PC-3 (cell line): ENCODE measurements around the gene MKI67. TPM values are rescaled to one million over a fixed set of nuclear protein-coding genes. Genes with fewer than 3 reads are reported as not detected.

Experiments used
- ATAC-seq: fragments of 200-7000 bp; cut with Tn5 transposase; 2 replicates; pipeline ENCODE4 v1.9.1; 2020; ENCODE audit warnings: mild to moderate bottlenecking, moderate library complexity
- BruUV-seq: library from RNA; stranded (reverse); fragments of 400-500 nt; replicated peaks from 2 replicates; lab custom pipeline; 2021; lab: Mats Ljungman, UMichigan
- CTCF ChIA-PET: fragments of 300-600 bp; sonication (Branson Sonifier 250); formaldehyde crosslinking; loops from one replicate; lab custom pipeline; 2022; ENCODE audit warnings: antibody characterized with exemption; lab: Charles Lee
- POLR2A ChIA-PET: fragments of 300-600 bp; sonication (Branson Sonifier 250); formaldehyde crosslinking; loops from one replicate; lab custom pipeline; 2022; ENCODE audit warnings: antibody characterized with exemption; ENCODE audit not compliant: unreplicated experiment; lab: Charles Lee
- DNase-seq: peaks from one replicate; pipeline ENCODE4 v3.0.0-alpha.2; 2015
- H2AFZ ChIP-seq: fragments of 300-600 bp; sonication (generic); 2 replicates; pipeline ENCODE4 v1.6.0; 2016; ENCODE audit warnings: antibody characterized with exemption, low read length
- H3F3A ChIP-seq: fragments of 300-600 bp; sonication (generic); one replicate; pipeline ENCODE4 v1.6.0; 2017; ENCODE audit warnings: antibody characterized with exemption, low read length, control low read depth, mild to moderate bottlenecking; ENCODE audit not compliant: unreplicated experiment
- H3K27ac ChIP-seq: fragments of 300-600 bp; sonication (generic); 2 replicates; pipeline ENCODE4 v1.5.1; 2016; ENCODE audit warnings: mild to moderate bottlenecking, low read length
- H3K27me3 ChIP-seq: fragments of 300-600 bp; sonication (generic); 2 replicates; pipeline ENCODE4 v1.6.1; 2016; ENCODE audit warnings: low read length, mixed read lengths
- H3K36me3 ChIP-seq: fragments of 300-600 bp; sonication (generic); 2 replicates; pipeline ENCODE4 v1.6.1; 2016; ENCODE audit warnings: low read depth, mixed run types, low read length, mixed read lengths
- H3K4me1 ChIP-seq: fragments of 300-600 bp; sonication (generic); 2 replicates; pipeline ENCODE4 v1.5.1; 2016; ENCODE audit warnings: low read length; ENCODE audit not compliant: insufficient read depth
- H3K4me2 ChIP-seq: fragments of 300-600 bp; sonication (generic); 2 replicates; pipeline ENCODE4 v1.6.0; 2016; ENCODE audit warnings: low read length
- H3K4me3 ChIP-seq: fragments of 300-600 bp; sonication (generic); 2 replicates; pipeline ENCODE4 v1.5.1; 2016; ENCODE audit warnings: mild to moderate bottlenecking, low read length, mixed read lengths
- H3K79me2 ChIP-seq: fragments of 300-600 bp; sonication (generic); 2 replicates; pipeline ENCODE4 v1.6.1; 2017; ENCODE audit warnings: low read length, mixed read lengths
- H3K9ac ChIP-seq: fragments of 300-600 bp; sonication (generic); 2 replicates; pipeline ENCODE4 v1.6.0; 2016; ENCODE audit warnings: mild to moderate bottlenecking, low read length
- H3K9me2 ChIP-seq: fragments of 300-600 bp; sonication (generic); replicated peaks from 2 replicates; pipeline ENCODE4 v1.6.1; 2016; ENCODE audit warnings: mixed run types, low read length, mixed read lengths
- H3K9me3 ChIP-seq: fragments of 300-600 bp; sonication (generic); 2 replicates; pipeline ENCODE4 v1.6.1; 2016; ENCODE audit warnings: low read length, mixed read lengths
- H4K20me1 ChIP-seq: fragments of 300-600 bp; sonication (generic); 2 replicates; pipeline ENCODE4 v1.6.1; 2016; ENCODE audit warnings: low read length, mixed read lengths
- EZH2 ChIP-seq: fragments of 300-600 bp; sonication (generic); IDR thresholded peaks from one replicate; pipeline ENCODE4 v1.6.1; 2017; ENCODE audit warnings: antibody characterized with exemption, mild to moderate bottlenecking, low read length; ENCODE audit not compliant: unreplicated experiment
- EZH2phosphoT487 ChIP-seq: fragments of 300-600 bp; sonication (generic); IDR thresholded peaks from 2 replicates; pipeline ENCODE4 v1.6.1; 2018; ENCODE audit warnings: mild to moderate bottlenecking, antibody characterized with exemption, low read length, borderline replicate concordance
- intact Hi-C: fragments of 100-400 bp; cut with micrococcal nuclease; formaldehyde crosslinking; loops from 2 replicates; pipeline ENCODE4 v1.9.0; 2023
- total RNA-seq: library from RNA; depleted of rRNA; stranded (reverse); fragments of >200 nt; gene quantifications from 2 replicates; pipeline ENCODE4 v1.2.3, GENCODE V29; 2014
- TF ChIP-seq, protein P1 (sequence below): fragments of 300-600 bp; sonication (generic); conservative IDR thresholded peaks from 2 replicates; pipeline ENCODE4 v1.5.1; 2017; ENCODE audit warnings: antibody characterized with exemption, low read depth, mild to moderate bottlenecking, low read length

The MKI67 gene
- total RNA-seq, 1 experiment from 2014 or later, result 66.0 TPM

DNA sequence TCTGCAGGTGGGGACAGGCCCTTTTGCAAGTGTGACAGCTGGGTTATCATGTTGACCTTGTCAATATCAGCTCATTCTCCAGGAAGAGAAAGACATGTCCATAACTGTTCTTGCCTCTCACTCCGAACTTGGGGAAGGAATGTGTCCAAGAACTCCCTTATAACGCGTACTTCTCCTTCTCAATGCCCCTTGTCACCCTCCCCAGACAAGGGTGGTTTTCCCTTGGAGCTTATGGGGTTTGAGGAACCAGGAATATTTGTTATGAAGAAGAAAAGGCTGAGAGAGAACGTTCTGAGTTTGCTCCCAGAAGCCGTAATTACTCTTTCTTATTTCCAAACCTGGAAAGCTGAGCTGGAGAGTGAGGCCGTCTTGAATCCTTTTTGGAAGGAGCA lies 77.4 kb downstream of the MKI67 start:
- H3K79me2 ChIP-seq, result no peaks in the 10 kb centered on the region
- peaks cover 23% of the 10 kb centered on the region for H3K4me1 ChIP-seq
- ChIA-PET CTCF (no interaction called here), POLR2A (interaction anchor here (0.6 kb wide), 1 partner anchor 126 kb away, joined by 6 read pairs; no protein-coding TSS in a partner anchor)
- H3K27ac ChIP-seq, result peak overlapping the region; percentile 71; the same call in 1 of the 2 replicates
- H4K20me1 ChIP-seq, result no peaks in the 10 kb centered on the region
- BruUV-seq, result no TSS peak
- no peak overlapping the region for H2AFZ ChIP-seq
- H3K27me3 ChIP-seq, result no peaks in the 10 kb centered on the region
- H3K36me3 ChIP-seq, result no peaks in the 10 kb centered on the region
- TF ChIP-seq EZH2phosphoT487 (no peak), EZH2 (no peak)
- TF ChIP-seq, protein P1, sequence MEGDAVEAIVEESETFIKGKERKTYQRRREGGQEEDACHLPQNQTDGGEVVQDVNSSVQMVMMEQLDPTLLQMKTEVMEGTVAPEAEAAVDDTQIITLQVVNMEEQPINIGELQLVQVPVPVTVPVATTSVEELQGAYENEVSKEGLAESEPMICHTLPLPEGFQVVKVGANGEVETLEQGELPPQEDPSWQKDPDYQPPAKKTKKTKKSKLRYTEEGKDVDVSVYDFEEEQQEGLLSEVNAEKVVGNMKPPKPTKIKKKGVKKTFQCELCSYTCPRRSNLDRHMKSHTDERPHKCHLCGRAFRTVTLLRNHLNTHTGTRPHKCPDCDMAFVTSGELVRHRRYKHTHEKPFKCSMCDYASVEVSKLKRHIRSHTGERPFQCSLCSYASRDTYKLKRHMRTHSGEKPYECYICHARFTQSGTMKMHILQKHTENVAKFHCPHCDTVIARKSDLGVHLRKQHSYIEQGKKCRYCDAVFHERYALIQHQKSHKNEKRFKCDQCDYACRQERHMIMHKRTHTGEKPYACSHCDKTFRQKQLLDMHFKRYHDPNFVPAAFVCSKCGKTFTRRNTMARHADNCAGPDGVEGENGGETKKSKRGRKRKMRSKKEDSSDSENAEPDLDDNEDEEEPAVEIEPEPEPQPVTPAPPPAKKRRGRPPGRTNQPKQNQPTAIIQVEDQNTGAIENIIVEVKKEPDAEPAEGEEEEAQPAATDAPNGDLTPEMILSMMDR, result no peak
- no peak overlapping the region for H3K9ac ChIP-seq
- intact Hi-C loops, result no loop called here
- no peaks in the 10 kb centered on the region for H3K9me3 ChIP-seq
- no peaks in the 10 kb centered on the region for H3K9me2 ChIP-seq
- DNase-seq, result no peak
- ATAC-seq, result no peak
- peak overlapping the region; percentile 77 for H3K4me3 ChIP-seq
- H3F3A ChIP-seq, result no peaks in the 10 kb centered on the region
- peak overlapping the region; percentile 95 for H3K4me2 ChIP-seq

DNA sequence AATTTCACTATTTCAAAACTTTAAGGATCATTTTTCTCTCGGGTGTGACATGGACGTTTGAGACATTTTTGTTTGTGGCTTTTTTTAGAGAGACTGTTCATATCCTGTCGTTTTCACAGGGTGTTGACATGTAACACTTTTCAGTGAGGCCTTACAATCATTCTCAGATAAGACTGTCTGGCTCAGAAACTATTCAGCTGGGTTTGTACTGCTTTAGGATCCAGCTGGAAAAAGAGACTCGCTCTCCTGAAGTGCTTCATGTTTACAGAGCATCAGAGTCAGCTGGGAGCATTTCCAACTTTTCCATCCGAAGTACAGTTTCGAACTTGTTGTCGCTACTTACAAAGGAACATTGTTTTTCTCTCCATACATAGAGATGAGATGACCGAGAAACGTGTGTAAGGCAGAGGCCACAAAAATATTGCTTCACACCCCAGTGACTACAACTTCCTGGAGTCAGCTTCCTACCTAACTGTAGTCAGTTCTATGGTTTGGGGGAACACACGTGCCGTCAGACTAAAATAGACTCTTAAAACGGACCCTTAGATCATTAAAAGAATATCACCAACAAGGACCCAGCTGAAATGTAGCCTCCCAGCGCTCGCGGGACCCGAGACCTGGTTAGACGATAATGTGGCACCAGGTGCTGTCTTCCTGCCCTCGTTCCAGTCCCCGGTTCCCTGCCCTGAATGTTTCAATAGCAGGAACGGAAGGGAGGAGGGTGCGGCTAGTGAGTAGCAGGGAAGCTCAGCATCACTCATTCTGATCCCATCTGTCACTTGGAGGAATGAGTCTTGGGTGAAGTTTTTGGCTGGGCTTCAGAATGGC lies 78.0 kb downstream of the MKI67 start:
- H3F3A ChIP-seq, result no peaks in the 10 kb centered on the region
- peaks cover 23% of the 10 kb centered on the region for H3K4me1 ChIP-seq
- BruUV-seq, result no TSS peak
- H3K9me3 ChIP-seq, result no peaks in the 10 kb centered on the region
- intact Hi-C loops, result no loop called here
- H3K4me3 ChIP-seq, result peak overlapping the region; percentile 77
- ChIA-PET CTCF (interaction anchor here (1.1 to 1.6 kb wide), 3 partner anchors 12 to 176 kb away, joined by 3 to 8 read pairs (median 4); no protein-coding TSS in a partner anchor), POLR2A (interaction anchor here (0.6 kb wide), 1 partner anchor 127 kb away, joined by 6 read pairs; no protein-coding TSS in a partner anchor)
- no peak for TF ChIP-seq EZH2phosphoT487
- TF ChIP-seq EZH2, result no peak
- TF ChIP-seq, protein P1, result no peak
- H4K20me1 ChIP-seq, result no peaks in the 10 kb centered on the region
- no peaks in the 10 kb centered on the region for H3K9me2 ChIP-seq
- peak overlapping the region; percentile 77 for H3K9ac ChIP-seq
- peak overlapping the region; percentile 78 for H2AFZ ChIP-seq
- ATAC-seq (peak; percentile 44), DNase-seq (peak; percentile 65)
- H3K79me2 ChIP-seq, result no peaks in the 10 kb centered on the region
- H3K27ac ChIP-seq, result peak overlapping the region; percentile 71
- no peaks in the 10 kb centered on the region for H3K27me3 ChIP-seq
- no peaks in the 10 kb centered on the region for H3K36me3 ChIP-seq
- H3K4me2 ChIP-seq, result peak overlapping the region; percentile 95

DNA sequence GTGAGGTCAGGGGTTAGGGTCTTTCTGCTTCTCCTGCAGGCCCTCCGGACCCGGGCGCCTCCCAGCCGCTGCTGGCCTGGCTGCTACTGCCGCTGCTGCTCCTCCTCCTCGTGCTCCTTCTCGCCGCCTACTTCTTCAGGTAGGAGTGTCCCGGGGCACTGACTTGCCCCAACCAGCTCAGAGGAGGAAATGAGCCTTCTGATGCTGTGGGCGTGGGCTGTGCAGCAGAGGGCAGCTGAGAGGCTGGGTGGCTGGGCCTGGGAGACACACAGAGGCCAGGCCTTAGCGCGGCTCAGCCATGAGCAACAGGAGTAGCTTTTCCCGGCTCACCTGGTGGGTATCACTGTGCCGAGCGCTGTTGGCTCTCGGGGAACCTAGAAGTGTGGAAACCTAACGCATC lies 78.9 kb downstream of the MKI67 start:
- Histone ChIP-seq H3K9ac (peak overlapping the region; percentile 77), H2AFZ (peak overlapping the region; percentile 78)
- no TSS peak for BruUV-seq

More for the DNA sequence above, 78.9 kb downstream of the MKI67 start:
- H3K4me1 ChIP-seq, result peaks cover 23% of the 10 kb centered on the region
- H3K4me3 ChIP-seq, result peak overlapping the region; percentile 77
- H3K36me3 ChIP-seq, result no peaks in the 10 kb centered on the region
- intact Hi-C loops, result no loop called here
- TF ChIP-seq, protein P1, result no peak
- TF ChIP-seq EZH2, result no peak
- no peak for TF ChIP-seq EZH2phosphoT487
- H3K4me2 ChIP-seq, result peak overlapping the region; percentile 95
- H3K9me2 ChIP-seq, result no peaks in the 10 kb centered on the region
- CTCF ChIA-PET, result interaction anchor here (1.1 to 1.6 kb wide), 3 partner anchors 12 to 175 kb away, joined by 3 to 8 read pairs (median 4); no protein-coding TSS in a partner anchor
- ATAC-seq (peak; percentile 99), DNase-seq (peak; percentile 88)
- H3K27me3 ChIP-seq, result no peaks in the 10 kb centered on the region
- no peaks in the 10 kb centered on the region for H4K20me1 ChIP-seq
- H3F3A ChIP-seq, result no peaks in the 10 kb centered on the region
- no peaks in the 10 kb centered on the region for H3K79me2 ChIP-seq
- peak overlapping the region; percentile 71 for H3K27ac ChIP-seq
- H3K9me3 ChIP-seq, result no peaks in the 10 kb centered on the region
- POLR2A ChIA-PET, result no interaction called here
